K562 (cell line): Measurements from ENCODE around the gene F12. TPM values are rescaled to one million over a fixed set of nuclear protein-coding genes. Genes with fewer than 3 reads are reported as not detected.
A peak's percentile ranks its signal among the peaks of the same experiment; 100 is the strongest.

Source experiments
- CBX3 ChIP-seq, 2 experiments: IDR thresholded peaks; 1 replicate in 1 of 2; 2 replicates in 1 of 2; pipeline ENCODE4 v1.6.1; 2012; ENCODE audit warnings: inconsistent platforms in 2 of 2, low read length in 2 of 2, borderline replicate concordance in 1 of 2, control low read depth in 1 of 2
- CEBPB ChIP-seq: fragments of 450-650 bp; IDR thresholded peaks from 2 replicates; pipeline ENCODE4 v1.6.1; 2016; ENCODE audit warnings: missing genetic modification characterization, missing compliant biosample characterization
- CHCHD3 ChIP-seq: fragments of 250-450 bp; sonication (Bioruptor Pico); IDR thresholded peaks from 2 replicates; pipeline ENCODE4 v2.1.2; 2022; ENCODE audit warnings: mild to moderate bottlenecking
- FIP1L1 ChIP-seq: fragments of 200-400 bp; formaldehyde crosslinking; IDR thresholded peaks from 2 replicates; pipeline ENCODE4 v1.6.1; 2018; ENCODE audit warnings: mild to moderate bottlenecking, low read depth, low read length; ENCODE audit not compliant: poor library complexity, severe bottlenecking
- GABPB1 ChIP-seq: sonication (generic); formaldehyde crosslinking; IDR thresholded peaks from 2 replicates; pipeline ENCODE4 v1.8.0; 2022; ENCODE audit warnings: mild to moderate bottlenecking, missing genetic modification reagents
- MCM2 ChIP-seq: fragments of 450-650 bp; IDR thresholded peaks from 2 replicates; pipeline ENCODE4 v1.6.1; 2017; ENCODE audit warnings: low read depth, mild to moderate bottlenecking
- MTF1 ChIP-seq: fragments of 250-450 bp; sonication (Bioruptor Pico); IDR thresholded peaks from 2 replicates; pipeline ENCODE4 v1.9.0; 2021; ENCODE audit warnings: moderate library complexity, mild to moderate bottlenecking, inconsistent platforms, borderline replicate concordance
- NCOA2 ChIP-seq, 2 experiments: fragments of 450-650 bp; IDR thresholded peaks; 2 replicates each; pipeline ENCODE4 v1.6.1; 2018; ENCODE audit warnings: mild to moderate bottlenecking in 2 of 2, moderate library complexity in 1 of 2; ENCODE audit not compliant: partially characterized antibody in 2 of 2
- NCOA6 ChIP-seq: fragments of 450-650 bp; IDR thresholded peaks from 2 replicates; pipeline ENCODE4 v1.6.1; 2017; ENCODE audit warnings: mild to moderate bottlenecking
- NUFIP1 ChIP-seq: fragments of 450-650 bp; IDR thresholded peaks from 2 replicates; pipeline ENCODE4 v1.6.1; 2018; ENCODE audit not compliant: partially characterized antibody
- POLR2H ChIP-seq: IDR thresholded peaks from 2 replicates; pipeline ENCODE4 v1.6.1; 2016; ENCODE audit warnings: missing genetic modification characterization, low read depth, mild to moderate bottlenecking, control low read depth, missing compliant biosample characterization, moderate library complexity
- PRPF4 ChIP-seq: fragments of 200-400 bp; formaldehyde crosslinking; IDR thresholded peaks from one replicate; pipeline ENCODE4 v1.6.1; 2017; ENCODE audit warnings: low read length, low read depth, mild to moderate bottlenecking; ENCODE audit not compliant: insufficient read depth, poor library complexity, severe bottlenecking
- PURB ChIP-seq: sonication (generic); formaldehyde crosslinking; IDR thresholded peaks from 2 replicates; pipeline ENCODE4 v1.9.0; 2021; ENCODE audit warnings: low read depth, mild to moderate bottlenecking, missing genetic modification reagents
- RFX5 ChIP-seq: IDR thresholded peaks from 2 replicates; pipeline ENCODE4 v1.6.1; 2011; ENCODE audit warnings: low read depth, mild to moderate bottlenecking, improper control_type of control experiment, low read length
- TARDBP ChIP-seq: fragments of 450-650 bp; IDR thresholded peaks from 2 replicates; pipeline ENCODE4 v1.6.1; 2016
- TEAD1 ChIP-seq, 2 experiments: fragments of 450-650 bp in 1 of 2; sonication (generic) in 1 of 2; formaldehyde crosslinking; IDR thresholded peaks; 2 replicates each; pipeline versions ENCODE4 v1.4.0 to v1.8.0; 2020 to 2022; ENCODE audit warnings: mild to moderate bottlenecking in 2 of 2, missing genetic modification reagents in 1 of 2
- TFAM ChIP-seq: fragments of 250-450 bp; sonication (Bioruptor Pico); conservative IDR thresholded peaks from 2 replicates; pipeline ENCODE4 v1.5.0; 2021; ENCODE audit warnings: mild to moderate bottlenecking, moderate library complexity
- XRCC3 ChIP-seq: fragments of 450-650 bp; IDR thresholded peaks from 2 replicates; pipeline ENCODE4 v1.6.1; 2017; ENCODE audit warnings: mild to moderate bottlenecking, moderate library complexity
- XRCC5 ChIP-seq: fragments of 200-400 bp; formaldehyde crosslinking; IDR thresholded peaks from 2 replicates; pipeline ENCODE4 v1.6.1; 2017; ENCODE audit warnings: low read depth, mild to moderate bottlenecking, low read length
- ZFP1 ChIP-seq: fragments of 450-650 bp; formaldehyde crosslinking; IDR thresholded peaks from 2 replicates; pipeline ENCODE4 v1.4.0; 2020; ENCODE audit warnings: mild to moderate bottlenecking, mixed read lengths
- ZNF253 ChIP-seq: fragments of 250-450 bp; sonication (Bioruptor Pico); conservative IDR thresholded peaks from 2 replicates; pipeline ENCODE4 v1.6.1; 2021; ENCODE audit warnings: mild to moderate bottlenecking
- ZNF785 ChIP-seq: fragments of 250-450 bp; sonication (Bioruptor Pico); IDR thresholded peaks from 2 replicates; pipeline ENCODE4 v1.4.0; 2020; ENCODE audit warnings: mild to moderate bottlenecking
- polyA plus RNA-seq, 8 experiments: library from polyadenylated mRNA; depleted of rRNA in 4 of 8; stranded (reverse) in 5 of 8; unstranded in 3 of 8; fragments of >200 nt; fragmentation: Nextera tagmentation in 2 of 8; fragmentation: Illumina TruSeq in 1 of 8; extraction: Ambion mirVana in 2 of 8; extraction: Trizol in 1 of 8; gene quantifications; 2 replicates each; pipeline versions ENCODE4 v1.2.1 to v1.2.3, GENCODE V29; 2011 to 2014; ENCODE audit warnings: inconsistent platforms in 1 of 8, missing spikeins in 1 of 8
- total RNA-seq, 7 experiments: library from RNA; depleted of rRNA in 6 of 7; stranded (reverse); fragments of >200 nt in 6 of 7; fragmentation: Illumina TruSeq in 2 of 7; extraction: Trizol in 2 of 7; gene quantifications; 2 replicates each; pipeline versions ENCODE4 v1.2.1 to v1.2.3, GENCODE V29; 2011 to 2021; ENCODE audit warnings: low replicate concordance in 1 of 7
- TF ChIP-seq, protein P1 (sequence below): sonication (generic); formaldehyde crosslinking; IDR thresholded peaks from 2 replicates; pipeline ENCODE4 v1.8.0; 2022; ENCODE audit warnings: mild to moderate bottlenecking, missing genetic modification reagents, borderline replicate concordance
- TF ChIP-seq, protein P2 (sequence below): fragments of 250-450 bp; sonication (Bioruptor Pico); IDR thresholded peaks from 2 replicates; pipeline ENCODE4 v1.4.0; 2020; ENCODE audit warnings: borderline replicate concordance
- TF ChIP-seq, protein P3 (sequence below): fragments of 450-650 bp; IDR thresholded peaks from 2 replicates; pipeline ENCODE4 v1.6.1; 2016; ENCODE audit warnings: antibody characterized with exemption

The F12 gene
- total and polyA plus RNA-seq, 9 of the 15 experiments (the other 6 are each of a cell fraction or from before 2014, with no cell fraction given): 0.59 to 18.3 (median 3.6) TPM

- TF ChIP-seq RFX5: no peak
- 0 out of 4 replicates have a peak, but pooled peaks of 1 of the 2 experiments have one; percentile 43 for TF ChIP-seq TEAD1 (CRISPR knock-in tag; IDR thresholded peaks at IDR 0.05)
- TF ChIP-seq FIP1L1: no peak
- no peak for TF ChIP-seq ZNF253 (CRISPR knock-in tag)
- no peak for TF ChIP-seq XRCC3
- TF ChIP-seq TARDBP: no peak
- TF ChIP-seq NCOA2 (IDR thresholded peaks at IDR 0.05; ENCODE audit: partially characterized antibody in 2 of 2): no peak
- TF ChIP-seq NUFIP1: no peak
- TF ChIP-seq XRCC5: peak; percentile 5; the same call in 1 of the 2 replicates
- TF ChIP-seq, protein P1, sequence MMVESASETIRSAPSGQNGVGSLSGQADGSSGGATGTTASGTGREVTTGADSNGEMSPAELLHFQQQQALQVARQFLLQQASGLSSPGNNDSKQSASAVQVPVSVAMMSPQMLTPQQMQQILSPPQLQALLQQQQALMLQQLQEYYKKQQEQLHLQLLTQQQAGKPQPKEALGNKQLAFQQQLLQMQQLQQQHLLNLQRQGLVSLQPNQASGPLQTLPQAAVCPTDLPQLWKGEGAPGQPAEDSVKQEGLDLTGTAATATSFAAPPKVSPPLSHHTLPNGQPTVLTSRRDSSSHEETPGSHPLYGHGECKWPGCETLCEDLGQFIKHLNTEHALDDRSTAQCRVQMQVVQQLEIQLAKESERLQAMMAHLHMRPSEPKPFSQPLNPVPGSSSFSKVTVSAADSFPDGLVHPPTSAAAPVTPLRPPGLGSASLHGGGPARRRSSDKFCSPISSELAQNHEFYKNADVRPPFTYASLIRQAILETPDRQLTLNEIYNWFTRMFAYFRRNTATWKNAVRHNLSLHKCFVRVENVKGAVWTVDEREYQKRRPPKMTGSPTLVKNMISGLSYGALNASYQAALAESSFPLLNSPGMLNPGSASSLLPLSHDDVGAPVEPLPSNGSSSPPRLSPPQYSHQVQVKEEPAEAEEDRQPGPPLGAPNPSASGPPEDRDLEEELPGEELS (CRISPR knock-in tag): no peak
- TF ChIP-seq MCM2: no peak
- TF ChIP-seq, protein P2, sequence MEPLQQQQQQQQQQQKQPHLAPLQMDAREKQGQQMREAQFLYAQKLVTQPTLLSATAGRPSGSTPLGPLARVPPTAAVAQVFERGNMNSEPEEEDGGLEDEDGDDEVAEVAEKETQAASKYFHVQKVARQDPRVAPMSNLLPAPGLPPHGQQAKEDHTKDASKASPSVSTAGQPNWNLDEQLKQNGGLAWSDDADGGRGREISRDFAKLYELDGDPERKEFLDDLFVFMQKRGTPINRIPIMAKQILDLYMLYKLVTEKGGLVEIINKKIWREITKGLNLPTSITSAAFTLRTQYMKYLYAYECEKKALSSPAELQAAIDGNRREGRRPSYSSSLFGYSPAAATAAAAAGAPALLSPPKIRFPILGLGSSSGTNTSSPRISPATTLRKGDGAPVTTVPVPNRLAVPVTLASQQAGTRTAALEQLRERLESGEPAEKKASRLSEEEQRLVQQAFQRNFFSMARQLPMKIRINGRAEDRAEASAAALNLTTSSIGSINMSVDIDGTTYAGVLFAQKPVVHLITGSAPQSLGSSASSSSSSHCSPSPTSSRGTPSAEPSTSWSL: no peak
- TF ChIP-seq ZNF785 (CRISPR knock-in tag): no peak
- TF ChIP-seq CHCHD3 (CRISPR knock-in tag): no peak
- no peak for TF ChIP-seq NCOA6
- TF ChIP-seq PRPF4: no peak
- no peak for TF ChIP-seq CEBPB (tag)
- TF ChIP-seq PURB (CRISPR knock-in tag): no peak
- no peak for TF ChIP-seq MTF1 (CRISPR knock-in tag)
- TF ChIP-seq, protein P3, sequence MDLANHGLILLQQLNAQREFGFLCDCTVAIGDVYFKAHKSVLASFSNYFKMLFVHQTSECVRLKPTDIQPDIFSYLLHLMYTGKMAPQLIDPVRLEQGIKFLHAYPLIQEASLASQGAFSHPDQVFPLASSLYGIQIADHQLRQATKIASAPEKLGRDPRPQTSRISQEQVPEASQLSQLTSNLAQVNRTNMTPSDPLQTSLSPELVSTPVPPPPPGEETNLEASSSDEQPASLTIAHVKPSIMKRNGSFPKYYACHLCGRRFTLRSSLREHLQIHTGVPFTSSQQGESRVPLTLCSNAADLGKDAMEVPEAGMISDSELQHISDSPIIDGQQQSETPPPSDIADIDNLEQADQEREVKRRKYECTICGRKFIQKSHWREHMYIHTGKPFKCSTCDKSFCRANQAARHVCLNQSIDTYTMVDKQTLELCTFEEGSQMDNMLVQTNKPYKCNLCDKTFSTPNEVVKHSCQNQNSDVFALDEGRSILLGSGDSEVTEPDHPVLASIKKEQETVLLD: no peak
- no peak for TF ChIP-seq TFAM (CRISPR knock-in tag)
- no peak for TF ChIP-seq ZFP1 (CRISPR knock-in tag)
- TF ChIP-seq POLR2H: no peak
- TF ChIP-seq GABPB1 (CRISPR knock-in tag): peak; percentile 23; the same call in 1 of the 2 replicates
- TF ChIP-seq CBX3 (IDR thresholded peaks at IDR 0.05; ENCODE audit: borderline replicate concordance in 1 of 2, low read length in 2 of 2): no peak
Measured at GRCh38 chr5:177446200-177447065, 37.1 kb upstream of the F12 start, which contains the start of gene PRR7 (continued).
